ENCODE measurements around the gene LUZP1.

The LUZP1 gene

DNA sequence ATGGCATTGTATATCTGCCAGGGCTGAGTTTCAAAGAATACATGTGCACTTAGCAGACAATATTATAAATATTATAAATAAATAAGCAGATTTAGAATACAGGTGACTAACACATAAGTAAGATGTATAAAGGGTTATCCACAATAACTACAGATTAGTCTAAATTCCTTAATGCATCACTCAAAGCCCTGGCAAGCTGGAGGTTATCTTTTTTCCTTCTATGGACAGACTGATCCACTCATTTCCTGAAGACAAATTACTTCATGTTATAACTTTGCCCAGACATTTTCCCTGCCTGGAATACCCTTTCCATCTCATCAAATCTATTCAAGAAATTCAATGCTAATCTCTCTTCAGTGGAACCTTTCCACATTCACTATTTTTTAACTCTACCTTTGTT lies 38.8 kb downstream of the LUZP1 start:
- TF ChIP-seq, protein P1, sequence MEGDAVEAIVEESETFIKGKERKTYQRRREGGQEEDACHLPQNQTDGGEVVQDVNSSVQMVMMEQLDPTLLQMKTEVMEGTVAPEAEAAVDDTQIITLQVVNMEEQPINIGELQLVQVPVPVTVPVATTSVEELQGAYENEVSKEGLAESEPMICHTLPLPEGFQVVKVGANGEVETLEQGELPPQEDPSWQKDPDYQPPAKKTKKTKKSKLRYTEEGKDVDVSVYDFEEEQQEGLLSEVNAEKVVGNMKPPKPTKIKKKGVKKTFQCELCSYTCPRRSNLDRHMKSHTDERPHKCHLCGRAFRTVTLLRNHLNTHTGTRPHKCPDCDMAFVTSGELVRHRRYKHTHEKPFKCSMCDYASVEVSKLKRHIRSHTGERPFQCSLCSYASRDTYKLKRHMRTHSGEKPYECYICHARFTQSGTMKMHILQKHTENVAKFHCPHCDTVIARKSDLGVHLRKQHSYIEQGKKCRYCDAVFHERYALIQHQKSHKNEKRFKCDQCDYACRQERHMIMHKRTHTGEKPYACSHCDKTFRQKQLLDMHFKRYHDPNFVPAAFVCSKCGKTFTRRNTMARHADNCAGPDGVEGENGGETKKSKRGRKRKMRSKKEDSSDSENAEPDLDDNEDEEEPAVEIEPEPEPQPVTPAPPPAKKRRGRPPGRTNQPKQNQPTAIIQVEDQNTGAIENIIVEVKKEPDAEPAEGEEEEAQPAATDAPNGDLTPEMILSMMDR (conservative IDR thresholded peaks at IDR 0.05): no peak
- no peak overlapping the region for H3K27ac ChIP-seq

DNA sequence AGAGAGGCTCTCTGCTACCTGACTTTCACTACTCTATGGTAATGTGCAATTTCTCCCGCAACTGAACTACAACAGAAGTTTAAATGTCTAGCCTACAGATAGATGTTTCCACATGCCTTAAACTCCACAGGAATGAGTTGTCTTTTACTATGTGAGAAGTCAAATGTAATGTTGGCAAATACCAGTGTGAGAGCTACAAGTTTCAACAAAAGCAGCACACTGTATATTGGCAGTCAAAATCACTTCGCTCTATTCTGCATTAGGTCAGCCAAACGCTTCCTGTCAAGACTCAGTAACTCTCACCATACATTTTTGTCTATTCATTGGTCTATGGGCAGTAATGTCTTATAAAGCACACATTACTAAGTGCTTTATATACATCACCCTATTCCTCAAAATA lies 41.9 kb downstream of the LUZP1 start:
- TF ChIP-seq, protein P1 (conservative IDR thresholded peaks at IDR 0.05): no peak
- H3K27ac ChIP-seq: no peak overlapping the region

DNA sequence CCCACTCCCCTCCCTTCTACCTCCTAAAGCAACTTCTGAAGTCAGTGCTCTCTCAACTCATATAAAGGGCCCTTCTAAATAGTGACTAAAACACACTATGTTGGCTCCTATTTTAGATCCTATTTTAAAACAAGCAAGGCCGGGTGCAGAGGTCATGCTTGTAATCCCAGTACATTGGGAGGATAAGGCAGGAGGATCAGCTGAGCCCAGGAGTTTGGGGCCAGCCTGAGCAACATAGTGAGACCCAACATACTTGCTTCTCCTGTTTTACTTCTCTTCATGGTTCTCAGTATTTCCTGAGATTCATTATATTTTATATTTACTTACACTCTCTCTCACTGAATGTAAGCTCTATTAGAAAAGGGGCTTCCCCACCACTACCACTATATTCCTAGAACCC lies 42.5 kb downstream of the LUZP1 start:
- no peak overlapping the region for H3K27ac ChIP-seq
- TF ChIP-seq, protein P1 (conservative IDR thresholded peaks at IDR 0.05): no peak

DNA sequence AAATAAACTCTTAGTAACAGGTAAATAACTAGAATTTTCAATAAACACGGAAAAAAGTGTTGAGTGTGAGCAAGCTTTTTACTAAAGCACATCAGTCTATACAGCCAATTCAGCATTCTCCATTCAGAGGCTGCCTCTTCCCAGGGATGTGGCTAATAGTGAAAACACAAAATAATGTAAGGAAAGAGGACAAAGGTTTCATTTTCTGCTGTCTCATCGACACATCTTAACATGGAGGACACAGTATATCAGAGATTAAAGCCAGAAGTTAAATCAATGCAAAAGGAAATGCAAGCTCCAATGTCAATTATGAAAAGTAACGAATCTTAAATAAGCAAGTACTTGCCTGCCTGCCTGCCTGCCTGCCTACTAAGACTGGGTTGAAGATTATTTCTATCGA lies 43.2 kb downstream of the LUZP1 start:
- TF ChIP-seq, protein P1 (conservative IDR thresholded peaks at IDR 0.05): no peak
- no peak overlapping the region for H3K27ac ChIP-seq

DNA sequence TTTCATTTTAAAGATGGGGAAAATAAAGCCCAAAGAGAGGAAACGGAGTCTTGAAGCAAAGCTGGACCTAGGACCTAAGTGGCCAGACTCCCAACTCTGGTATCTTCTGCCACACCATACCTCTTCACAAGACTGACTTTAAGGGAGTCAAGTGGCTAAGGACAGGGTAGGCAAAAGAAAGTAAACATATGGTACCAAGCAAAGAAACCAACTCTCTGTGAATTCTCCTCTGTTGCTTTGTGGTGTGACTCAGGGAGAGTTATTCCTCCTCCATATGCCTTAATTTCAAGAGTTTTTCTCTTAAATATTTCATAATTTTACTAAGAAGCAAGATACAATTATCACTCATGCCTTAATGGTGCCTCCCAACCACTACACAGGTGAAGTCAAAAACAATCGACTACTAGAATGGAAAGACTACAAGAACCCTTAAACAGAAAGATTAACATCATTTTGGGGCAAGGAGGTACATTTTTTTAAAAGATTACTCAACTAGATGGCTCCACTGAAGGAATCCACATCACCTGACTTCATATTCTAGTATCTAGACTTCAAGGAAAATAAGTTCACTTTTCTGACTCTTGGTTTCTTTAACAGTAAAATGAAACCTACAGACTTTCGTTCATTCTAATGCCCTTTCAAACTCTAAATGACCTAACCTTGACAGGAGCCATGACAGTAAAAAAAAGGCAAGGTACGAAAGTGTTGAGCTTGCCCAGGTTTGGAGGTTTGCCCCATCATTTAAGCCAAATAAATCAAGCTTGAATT lies 44.2 kb downstream of the LUZP1 start:
- H3K27ac ChIP-seq: no peak overlapping the region
- TF ChIP-seq, protein P1 (conservative IDR thresholded peaks at IDR 0.05): no peak

DNA sequence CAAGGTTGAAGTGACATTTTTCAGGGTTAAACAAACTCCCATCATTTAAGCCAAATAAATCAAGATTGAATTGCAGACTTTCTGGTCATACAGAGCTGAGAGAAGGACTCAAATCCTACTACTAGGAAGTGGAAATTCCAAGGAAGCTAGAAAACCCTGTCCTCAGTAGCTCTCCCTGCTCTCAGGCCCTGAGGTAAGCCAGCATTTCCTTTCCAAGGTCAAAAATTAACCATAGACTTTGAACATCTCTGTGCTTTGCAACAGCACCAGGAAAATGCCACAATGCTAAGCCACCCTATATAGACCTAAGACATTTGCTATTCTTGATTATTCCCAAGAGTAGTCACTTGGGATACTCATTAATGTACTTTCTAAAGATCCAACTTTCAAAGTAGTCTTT lies 45.1 kb downstream of the LUZP1 start:
- TF ChIP-seq, protein P1 (conservative IDR thresholded peaks at IDR 0.05): no peak
- no peak overlapping the region for H3K27ac ChIP-seq

DNA sequence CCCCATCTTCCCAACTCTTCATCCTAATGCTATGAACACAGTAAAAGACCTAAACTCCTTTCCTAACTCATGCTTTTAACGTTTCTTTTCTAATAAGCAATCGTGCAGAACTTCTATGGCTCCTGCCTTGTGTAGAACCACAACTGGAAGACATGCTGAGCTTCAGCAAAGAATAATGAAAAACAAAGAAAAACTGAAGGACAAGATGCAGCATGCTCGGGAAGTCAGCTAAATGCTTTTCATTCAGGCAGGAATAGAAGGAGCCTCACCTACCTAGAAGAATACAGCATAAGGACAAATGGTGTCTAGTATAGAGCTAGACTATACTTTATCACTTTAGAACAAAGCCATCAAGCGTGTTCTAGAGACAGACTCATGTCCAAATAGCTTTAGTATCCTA lies 45.9 kb downstream of the LUZP1 start:
- TF ChIP-seq, protein P1 (conservative IDR thresholded peaks at IDR 0.05): no peak
- H3K27ac ChIP-seq: no peak overlapping the region

Measured in VCaP (cell line).